Liver (tissue), 9 donors: Measurements from ENCODE around the gene TAS1R2. TPM values are rescaled to one million over a fixed set of nuclear protein-coding genes. Genes with fewer than 3 reads are reported as not detected.

Experiments
- DNase-seq: peaks from one replicate; pipeline ENCODE4 v3.0.0-alpha.2; 2017; ENCODE audit warnings: low spot score
- H3K27ac ChIP-seq, 2 donors: one replicate each; pipeline ENCODE4 v1.7.0; 2013; ENCODE audit warnings: inconsistent platforms in 2 of 2, low read length in 2 of 2, control low read depth in 1 of 2, low read depth in 1 of 2, mild to moderate bottlenecking in 1 of 2
- H3K27me3 ChIP-seq, 4 donors: one replicate each; pipeline versions ENCODE4 v1.6.1 to v1.7.0; 2013; ENCODE audit warnings: low read length in 3 of 4, inconsistent platforms in 1 of 4, mild to moderate bottlenecking in 1 of 4, moderate library complexity in 1 of 4; ENCODE audit not compliant: control insufficient read depth in 4 of 4, insufficient read depth in 4 of 4
- H3K36me3 ChIP-seq, 4 donors: one replicate each; pipeline versions ENCODE4 v1.6.1 to v1.7.0; 2013; ENCODE audit warnings: low read length in 3 of 4, mild to moderate bottlenecking in 3 of 4, low read depth in 1 of 4, moderate library complexity in 1 of 4; ENCODE audit not compliant: control insufficient read depth in 4 of 4, insufficient read depth in 3 of 4
- H3K4me1 ChIP-seq, 4 donors: one replicate each; pipeline versions ENCODE4 v1.6.1 to v1.7.0; 2013; ENCODE audit warnings: low read length in 3 of 4, mild to moderate bottlenecking in 3 of 4, moderate library complexity in 1 of 4; ENCODE audit not compliant: control insufficient read depth in 4 of 4, insufficient read depth in 4 of 4
- H3K4me3 ChIP-seq, 3 donors: one replicate each; pipeline versions ENCODE4 v1.6.1 to v1.7.0; 2013; ENCODE audit warnings: low read length in 3 of 3, control low read depth in 1 of 3, low read depth in 1 of 3, mild to moderate bottlenecking in 1 of 3
- H3K9ac ChIP-seq, 2 donors: one replicate each; pipeline ENCODE4 v1.7.0; 2013; ENCODE audit warnings: low read length in 2 of 2, mild to moderate bottlenecking in 2 of 2, moderate library complexity in 2 of 2, control low read depth in 1 of 2, low read depth in 1 of 2
- H3K9me3 ChIP-seq, 4 donors: one replicate each; pipeline versions ENCODE4 v1.6.1 to v1.7.0; 2013; ENCODE audit warnings: low read length in 3 of 4; ENCODE audit not compliant: control insufficient read depth in 4 of 4
- EGR1 ChIP-seq, 2 donors: IDR thresholded peaks; 2 replicates each; pipeline ENCODE4 v1.6.1; 2016 to 2018; ENCODE audit warnings: antibody characterized with exemption in 2 of 2, low read depth in 2 of 2
- FOXA1 ChIP-seq: IDR thresholded peaks from 2 replicates; pipeline ENCODE4 v1.6.1; 2016; ENCODE audit warnings: antibody characterized with exemption
- FOXA2 ChIP-seq: IDR thresholded peaks from 2 replicates; pipeline ENCODE4 v1.6.1; 2016; ENCODE audit warnings: antibody characterized with exemption
- GABPA ChIP-seq, 2 donors: IDR thresholded peaks in 1 of 2; conservative IDR thresholded peaks in 1 of 2; 2 replicates each; pipeline ENCODE4 v1.6.1; 2016; ENCODE audit warnings: antibody characterized with exemption in 2 of 2, mild to moderate bottlenecking in 1 of 2, moderate library complexity in 1 of 2
- HNF4A ChIP-seq, 2 donors: conservative IDR thresholded peaks; 2 replicates each; pipeline ENCODE4 v1.6.1; 2016; ENCODE audit warnings: antibody characterized with exemption in 2 of 2, mild to moderate bottlenecking in 2 of 2
- HNF4G ChIP-seq: IDR thresholded peaks from 2 replicates; pipeline ENCODE4 v1.6.1; 2016; ENCODE audit warnings: antibody characterized with exemption
- JUND ChIP-seq, 2 donors: IDR thresholded peaks; 2 replicates each; pipeline ENCODE4 v1.6.1; 2016; ENCODE audit warnings: antibody characterized with exemption in 2 of 2
- NR2F2 ChIP-seq: IDR thresholded peaks from 2 replicates; pipeline ENCODE4 v1.6.1; 2016; ENCODE audit warnings: antibody characterized with exemption
- RAD21 ChIP-seq, 2 donors: IDR thresholded peaks; 2 replicates each; pipeline ENCODE4 v1.6.1; 2016; ENCODE audit warnings: antibody characterized with exemption in 2 of 2, mild to moderate bottlenecking in 2 of 2
- RXRA ChIP-seq, 2 donors: IDR thresholded peaks; 2 replicates each; pipeline ENCODE4 v1.6.1; 2017 to 2018; ENCODE audit warnings: antibody characterized with exemption in 2 of 2, mild to moderate bottlenecking in 1 of 2
- SP1 ChIP-seq: IDR thresholded peaks from 2 replicates; pipeline ENCODE4 v1.6.1; 2018; ENCODE audit warnings: antibody characterized with exemption, mild to moderate bottlenecking
- TAF1 ChIP-seq: conservative IDR thresholded peaks from 2 replicates; pipeline ENCODE4 v1.6.1; 2016; ENCODE audit warnings: antibody characterized with exemption, mild to moderate bottlenecking
- YY1 ChIP-seq: IDR thresholded peaks from 2 replicates; pipeline ENCODE4 v1.6.1; 2016; ENCODE audit warnings: antibody characterized with exemption, mild to moderate bottlenecking
- WGBS: extraction: QIAGEN DNeasy Blood & Tissue Kit; methylation state at CpG from one replicate; pipeline ENCODE4 v1.1.7; 2013; 5-methylcytosine and 5-hydroxymethylcytosine counted together
- polyA plus RNA-seq, 2 donors: library from polyadenylated mRNA; stranded (reverse) in 1 of 2; unstranded in 1 of 2; fragments of 200-250 nt in 1 of 2; fragments of >200 nt in 1 of 2; fragmentation: Nextera tagmentation in 1 of 2; extraction: Ambion mirVana in 1 of 2; gene quantifications; one replicate each; pipeline versions ENCODE4 v1.2.1 to v1.2.3, GENCODE V29; 2013 to 2015
- total RNA-seq, 2 donors: library from RNA; depleted of rRNA; stranded (reverse); fragments of >200 nt; gene quantifications; one replicate each; pipeline ENCODE4 v1.2.3, GENCODE V29; 2014
- TF ChIP-seq, protein P1 (sequence below): fragments of 150-350 bp; IDR thresholded peaks from 2 replicates; pipeline ENCODE4 v1.5.1; 2017; ENCODE audit warnings: improper control_type of control experiment, low read depth, low read length; ENCODE audit not compliant: missing input control
- TF ChIP-seq, protein P2 (sequence below): IDR thresholded peaks from 2 replicates; pipeline ENCODE4 v1.6.1; 2016; ENCODE audit warnings: antibody characterized with exemption
- TF ChIP-seq, protein P3 (sequence below): IDR thresholded peaks from 2 replicates; pipeline ENCODE4 v1.6.1; 2016; ENCODE audit warnings: antibody characterized with exemption, mild to moderate bottlenecking
- TF ChIP-seq, protein P4 (sequence below): IDR thresholded peaks from 2 replicates; pipeline ENCODE4 v1.6.1; 2016; ENCODE audit warnings: antibody characterized with exemption
- donor health status: healthy.
- donor health status: healthy.
- donor health status: healthy.
- donor health status: healthy.
- donor health status: healthy.

TAS1R2 gene
- total and polyA plus RNA-seq, 4 donors, result not detected

DNA sequence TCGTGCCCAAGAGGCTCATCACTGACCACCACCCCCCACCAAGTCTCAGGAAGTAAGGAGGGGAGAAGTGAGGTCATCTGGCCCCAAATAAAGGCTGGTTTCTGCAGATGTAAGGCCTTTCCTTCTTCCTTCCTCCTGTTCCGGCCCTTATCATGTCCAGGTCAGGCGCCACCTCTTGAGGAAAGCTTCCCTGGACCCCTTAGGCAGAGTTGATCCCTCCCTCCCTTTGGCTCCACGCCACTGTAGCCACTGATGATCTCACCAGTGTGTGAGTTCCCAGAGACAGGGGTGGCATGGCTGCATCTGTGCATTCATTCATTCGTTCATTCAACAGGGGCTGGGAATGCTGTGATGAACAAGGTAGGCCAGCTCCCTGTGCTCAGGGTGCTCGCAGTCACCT is 59.2 kb downstream of the TAS1R2 start:
- TF ChIP-seq NR2F2 (no peak), YY1 (no peak), HNF4G (no peak), EGR1 (IDR thresholded peaks at IDR 0.05; ENCODE audit: low read depth in 2 of 2) (no peak), FOXA2 (no peak), TAF1 (no peak), SP1 (no peak), HNF4A (conservative IDR thresholded peaks at IDR 0.05) (no peak), RAD21 (IDR thresholded peaks at IDR 0.05) (no peak)
- TF ChIP-seq, protein P1, sequence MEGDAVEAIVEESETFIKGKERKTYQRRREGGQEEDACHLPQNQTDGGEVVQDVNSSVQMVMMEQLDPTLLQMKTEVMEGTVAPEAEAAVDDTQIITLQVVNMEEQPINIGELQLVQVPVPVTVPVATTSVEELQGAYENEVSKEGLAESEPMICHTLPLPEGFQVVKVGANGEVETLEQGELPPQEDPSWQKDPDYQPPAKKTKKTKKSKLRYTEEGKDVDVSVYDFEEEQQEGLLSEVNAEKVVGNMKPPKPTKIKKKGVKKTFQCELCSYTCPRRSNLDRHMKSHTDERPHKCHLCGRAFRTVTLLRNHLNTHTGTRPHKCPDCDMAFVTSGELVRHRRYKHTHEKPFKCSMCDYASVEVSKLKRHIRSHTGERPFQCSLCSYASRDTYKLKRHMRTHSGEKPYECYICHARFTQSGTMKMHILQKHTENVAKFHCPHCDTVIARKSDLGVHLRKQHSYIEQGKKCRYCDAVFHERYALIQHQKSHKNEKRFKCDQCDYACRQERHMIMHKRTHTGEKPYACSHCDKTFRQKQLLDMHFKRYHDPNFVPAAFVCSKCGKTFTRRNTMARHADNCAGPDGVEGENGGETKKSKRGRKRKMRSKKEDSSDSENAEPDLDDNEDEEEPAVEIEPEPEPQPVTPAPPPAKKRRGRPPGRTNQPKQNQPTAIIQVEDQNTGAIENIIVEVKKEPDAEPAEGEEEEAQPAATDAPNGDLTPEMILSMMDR, result no peak
- TF ChIP-seq, protein P2, sequence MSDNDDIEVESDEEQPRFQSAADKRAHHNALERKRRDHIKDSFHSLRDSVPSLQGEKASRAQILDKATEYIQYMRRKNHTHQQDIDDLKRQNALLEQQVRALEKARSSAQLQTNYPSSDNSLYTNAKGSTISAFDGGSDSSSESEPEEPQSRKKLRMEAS, result no peak
- TF ChIP-seq, protein P3, sequence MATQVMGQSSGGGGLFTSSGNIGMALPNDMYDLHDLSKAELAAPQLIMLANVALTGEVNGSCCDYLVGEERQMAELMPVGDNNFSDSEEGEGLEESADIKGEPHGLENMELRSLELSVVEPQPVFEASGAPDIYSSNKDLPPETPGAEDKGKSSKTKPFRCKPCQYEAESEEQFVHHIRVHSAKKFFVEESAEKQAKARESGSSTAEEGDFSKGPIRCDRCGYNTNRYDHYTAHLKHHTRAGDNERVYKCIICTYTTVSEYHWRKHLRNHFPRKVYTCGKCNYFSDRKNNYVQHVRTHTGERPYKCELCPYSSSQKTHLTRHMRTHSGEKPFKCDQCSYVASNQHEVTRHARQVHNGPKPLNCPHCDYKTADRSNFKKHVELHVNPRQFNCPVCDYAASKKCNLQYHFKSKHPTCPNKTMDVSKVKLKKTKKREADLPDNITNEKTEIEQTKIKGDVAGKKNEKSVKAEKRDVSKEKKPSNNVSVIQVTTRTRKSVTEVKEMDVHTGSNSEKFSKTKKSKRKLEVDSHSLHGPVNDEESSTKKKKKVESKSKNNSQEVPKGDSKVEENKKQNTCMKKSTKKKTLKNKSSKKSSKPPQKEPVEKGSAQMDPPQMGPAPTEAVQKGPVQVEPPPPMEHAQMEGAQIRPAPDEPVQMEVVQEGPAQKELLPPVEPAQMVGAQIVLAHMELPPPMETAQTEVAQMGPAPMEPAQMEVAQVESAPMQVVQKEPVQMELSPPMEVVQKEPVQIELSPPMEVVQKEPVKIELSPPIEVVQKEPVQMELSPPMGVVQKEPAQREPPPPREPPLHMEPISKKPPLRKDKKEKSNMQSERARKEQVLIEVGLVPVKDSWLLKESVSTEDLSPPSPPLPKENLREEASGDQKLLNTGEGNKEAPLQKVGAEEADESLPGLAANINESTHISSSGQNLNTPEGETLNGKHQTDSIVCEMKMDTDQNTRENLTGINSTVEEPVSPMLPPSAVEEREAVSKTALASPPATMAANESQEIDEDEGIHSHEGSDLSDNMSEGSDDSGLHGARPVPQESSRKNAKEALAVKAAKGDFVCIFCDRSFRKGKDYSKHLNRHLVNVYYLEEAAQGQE, result no peak
- TF ChIP-seq, protein P4, sequence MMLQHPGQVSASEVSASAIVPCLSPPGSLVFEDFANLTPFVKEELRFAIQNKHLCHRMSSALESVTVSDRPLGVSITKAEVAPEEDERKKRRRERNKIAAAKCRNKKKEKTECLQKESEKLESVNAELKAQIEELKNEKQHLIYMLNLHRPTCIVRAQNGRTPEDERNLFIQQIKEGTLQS, result no peak
- H3K4me3 ChIP-seq, result no peak overlapping the region
- no peak for DNase-seq
- no peak overlapping the region for H3K27ac ChIP-seq
- no peaks in the 10 kb centered on the region for H3K9me3 ChIP-seq
- H3K27me3 ChIP-seq, result no peaks in the 10 kb centered on the region
- no peaks in the 10 kb centered on the region for H3K4me1 ChIP-seq
- no peaks in the 10 kb centered on the region for H3K36me3 ChIP-seq
- 87% methylated on average over 6 of the region's 6 CpGs for WGBS
- no peak overlapping the region for H3K9ac ChIP-seq

DNA sequence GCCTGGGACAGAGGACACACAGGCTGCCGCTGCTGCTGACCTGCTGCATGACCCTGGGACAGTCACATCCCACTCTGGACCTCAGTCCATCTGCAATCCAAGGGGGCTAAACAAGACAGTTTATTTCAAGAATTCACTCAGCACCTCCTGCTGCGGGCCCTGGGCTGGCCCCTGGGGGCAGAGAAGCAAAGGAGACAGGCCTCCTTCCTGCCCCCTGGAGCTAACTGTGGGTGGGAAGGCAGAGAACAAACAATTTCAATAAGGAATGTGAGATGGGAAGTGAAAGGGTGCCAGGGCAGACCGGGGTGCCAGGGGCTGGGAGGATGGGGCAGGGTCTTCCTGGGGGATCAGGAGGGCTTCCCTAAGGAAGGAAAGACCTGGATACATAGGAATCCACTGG is 60.0 kb downstream of the TAS1R2 start:
- DNase-seq, result no peak
- WGBS, result 49% methylated on average over 3 of the region's 3 CpGs
- no peak overlapping the region for H3K9ac ChIP-seq
- H3K4me1 ChIP-seq, result no peaks in the 10 kb centered on the region
- H3K4me3 ChIP-seq, result no peak overlapping the region
- no peaks in the 10 kb centered on the region for H3K27me3 ChIP-seq
- H3K27ac ChIP-seq, result no peak overlapping the region
- no peaks in the 10 kb centered on the region for H3K36me3 ChIP-seq
- H3K9me3 ChIP-seq, result no peaks in the 10 kb centered on the region
- TF ChIP-seq, protein P2, result no peak

DNA sequence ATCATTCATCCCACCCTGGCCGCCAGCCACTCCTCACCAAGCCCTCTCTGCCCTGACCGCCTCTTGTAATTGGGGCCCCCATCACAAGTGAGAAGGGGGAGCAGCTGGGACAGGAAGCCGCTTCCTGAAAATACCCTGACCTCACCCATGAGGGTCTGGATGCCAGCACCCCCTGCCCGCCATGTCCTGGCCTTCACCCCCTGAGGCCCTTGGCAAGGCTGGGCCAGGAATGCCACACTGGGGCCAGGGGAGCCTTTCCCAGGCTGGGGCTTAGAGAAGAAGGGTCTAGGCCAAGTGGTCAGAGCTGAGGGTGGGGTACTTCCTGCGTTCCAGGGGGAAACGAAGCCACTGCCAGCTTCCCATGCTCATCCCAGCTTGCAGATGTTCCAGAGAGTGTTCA is 60.5 kb downstream of the TAS1R2 start:
- H3K36me3 ChIP-seq, result no peaks in the 10 kb centered on the region
- H3K27me3 ChIP-seq, result no peaks in the 10 kb centered on the region
- no peak overlapping the region for H3K27ac ChIP-seq
- no peaks in the 10 kb centered on the region for H3K9me3 ChIP-seq
- WGBS, result 87% methylated on average over 6 of the region's 6 CpGs
- H3K4me1 ChIP-seq, result no peaks in the 10 kb centered on the region
- no peak overlapping the region for H3K4me3 ChIP-seq
- H3K9ac ChIP-seq, result no peak overlapping the region
- DNase-seq, result no peak
- no peak for TF ChIP-seq YY1
- no peak for TF ChIP-seq TAF1
- TF ChIP-seq HNF4G, result no peak
- TF ChIP-seq, protein P3, result no peak
- no peak for TF ChIP-seq FOXA2
- no peak for TF ChIP-seq GABPA (IDR thresholded peaks at IDR 0.05 in 1 of 2, conservative IDR thresholded peaks at IDR 0.05 in 1 of 2)
- no peak for TF ChIP-seq JUND (IDR thresholded peaks at IDR 0.05)
- TF ChIP-seq, protein P1, result no peak
- TF ChIP-seq RXRA (IDR thresholded peaks at IDR 0.05), result no peak
- no peak for TF ChIP-seq FOXA1
